GM23338 (cell line): ENCODE measurements around the gene CCDC30. TPM values are rescaled to one million over a fixed set of nuclear protein-coding genes. Genes with fewer than 3 reads are reported as not detected.

Source experiments
- ATAC-seq: fragments of 200-7000 bp; cut with Tn5 transposase; 3 replicates; pipeline ENCODE4 v1.9.1; 2020
- DNase-seq: peaks from one replicate; pipeline ENCODE4 v3.0.0-alpha.2; 2015; ENCODE audit warnings: low spot score
- H2AFZ ChIP-seq: fragments of 200-600 bp; sonication (generic); 2 replicates; pipeline ENCODE4 v1.8.0; 2016; ENCODE audit warnings: antibody characterized with exemption, mild to moderate bottlenecking, moderate library complexity
- H3F3A ChIP-seq: fragments of 200-600 bp; sonication (generic); replicated peaks from 2 replicates; pipeline ENCODE4 v1.8.0; 2017; ENCODE audit warnings: antibody characterized with exemption, mixed run types, low read depth
- H3K27ac ChIP-seq: fragments of 200-600 bp; sonication (generic); 2 replicates; pipeline ENCODE4 v1.6.1; 2016; ENCODE audit warnings: low read depth
- H3K27me3 ChIP-seq: fragments of 200-600 bp; sonication (generic); 2 replicates; pipeline ENCODE4 v1.8.0; 2016; ENCODE audit warnings: mild to moderate bottlenecking, mixed run types, moderate library complexity; ENCODE audit not compliant: insufficient read depth
- H3K36me3 ChIP-seq: fragments of 200-600 bp; sonication (generic); 2 replicates; pipeline ENCODE4 v1.8.0; 2016; ENCODE audit warnings: mild to moderate bottlenecking; ENCODE audit not compliant: insufficient read depth
- H3K4me1 ChIP-seq: fragments of 200-600 bp; sonication (generic); 2 replicates; pipeline ENCODE4 v1.8.0; 2016; ENCODE audit warnings: mild to moderate bottlenecking, moderate library complexity; ENCODE audit not compliant: insufficient read depth
- H3K4me2 ChIP-seq: fragments of 200-600 bp; sonication (generic); 2 replicates; pipeline ENCODE4 v1.7.1; 2017; ENCODE audit warnings: mixed run types
- H3K4me3 ChIP-seq: fragments of 200-600 bp; sonication (generic); 2 replicates; pipeline ENCODE4 v1.6.1; 2016; ENCODE audit warnings: mixed run types
- H3K79me2 ChIP-seq: fragments of 200-600 bp; sonication (generic); replicated peaks from 2 replicates; pipeline ENCODE4 v1.8.0; 2017; ENCODE audit warnings: mild to moderate bottlenecking; ENCODE audit not compliant: insufficient read depth
- H3K9me2 ChIP-seq: fragments of 200-600 bp; sonication (generic); 2 replicates; pipeline ENCODE4 v1.8.0; 2017; ENCODE audit not compliant: insufficient read depth
- H4K20me1 ChIP-seq: fragments of 200-600 bp; sonication (generic); replicated peaks from 2 replicates; pipeline ENCODE4 v1.8.0; 2017; ENCODE audit warnings: mild to moderate bottlenecking; ENCODE audit not compliant: insufficient read depth
- H3K27ac Mint-ChIP-seq: 2 replicates; pipeline ENCODE4 v1.8.0; 2020; ENCODE audit warnings: inconsistent platforms, mild to moderate bottlenecking, moderate library complexity, mixed read lengths
- H3K27me3 Mint-ChIP-seq: 3 replicates; pipeline ENCODE4 v1.8.0; 2022; ENCODE audit warnings: low read depth, mild to moderate bottlenecking, moderate library complexity, mixed read lengths, inconsistent platforms; ENCODE audit not compliant: insufficient read depth, poor library complexity
- H3K36me3 Mint-ChIP-seq: 3 replicates; pipeline ENCODE4 v1.8.0; 2021; ENCODE audit warnings: low read depth, mild to moderate bottlenecking, inconsistent platforms, moderate library complexity, mixed read lengths
- H3K4me1 Mint-ChIP-seq: 3 replicates; pipeline ENCODE4 v1.8.0; 2020; ENCODE audit warnings: mild to moderate bottlenecking, inconsistent platforms, mixed read lengths
- H3K4me3 Mint-ChIP-seq: 3 replicates; pipeline ENCODE4 v1.8.0; 2021; ENCODE audit warnings: moderate library complexity, mild to moderate bottlenecking, inconsistent platforms, mixed read lengths
- H3K9me3 Mint-ChIP-seq: 3 replicates; pipeline ENCODE4 v1.8.0; 2020; ENCODE audit warnings: moderate library complexity, mild to moderate bottlenecking, inconsistent platforms, mixed read lengths
- EZH2phosphoT487 ChIP-seq: fragments of 200-600 bp; sonication (generic); IDR thresholded peaks from one replicate; pipeline ENCODE4 v1.8.1; 2018; ENCODE audit warnings: antibody characterized with exemption; ENCODE audit not compliant: unreplicated experiment
- JUNB ChIP-seq: IDR thresholded peaks from one replicate; pipeline ENCODE4 v1.6.1; 2016; ENCODE audit warnings: antibody characterized with exemption; ENCODE audit not compliant: unreplicated experiment
- POLR2AphosphoS5 ChIP-seq: IDR thresholded peaks from 2 replicates; pipeline ENCODE4 v1.6.1; 2016; ENCODE audit warnings: antibody characterized with exemption, low read depth
- STAT1 ChIP-seq: IDR thresholded peaks from one replicate; pipeline ENCODE4 v1.6.1; 2016; ENCODE audit warnings: antibody characterized with exemption; ENCODE audit not compliant: unreplicated experiment
- ZNF114 ChIP-seq: fragments of 250-450 bp; sonication (Bioruptor Pico); IDR thresholded peaks from 2 replicates; pipeline ENCODE4 v1.5.0; 2020; ENCODE audit warnings: mild to moderate bottlenecking, moderate library complexity
- ZNF331 ChIP-seq: fragments of 250-450 bp; sonication (Bioruptor Pico); IDR thresholded peaks from 2 replicates; pipeline ENCODE4 v1.5.0; 2020; ENCODE audit warnings: low read depth, mild to moderate bottlenecking, moderate library complexity
- polyA plus RNA-seq: library from polyadenylated mRNA; unstranded; fragments of >200 nt; fragmentation: Nextera tagmentation; extraction: Ambion mirVana; gene quantifications from 2 replicates; pipeline ENCODE4 v1.2.1, GENCODE V29; 2016
- total RNA-seq: library from RNA; depleted of rRNA; stranded (reverse); fragments of >200 nt; shearing (Covaris generic); gene quantifications from 2 replicates; pipeline ENCODE4 v1.2.3, GENCODE V29; 2014
- TF ChIP-seq, protein P1 (sequence below): fragments of 250-450 bp; sonication (Bioruptor Pico); IDR thresholded peaks from 2 replicates; pipeline ENCODE4 v1.5.0; 2020; ENCODE audit warnings: mild to moderate bottlenecking, moderate library complexity
- TF ChIP-seq, protein P2 (sequence below): IDR thresholded peaks from one replicate; pipeline ENCODE4 v1.6.1; 2018; ENCODE audit warnings: antibody characterized with exemption; ENCODE audit not compliant: unreplicated experiment
- TF ChIP-seq, protein P3 (sequence below): IDR thresholded peaks from 2 replicates; pipeline ENCODE4 v1.6.1; 2016; ENCODE audit warnings: antibody characterized with exemption

CCDC30 gene
- total and polyA plus RNA-seq, 2 experiments from 2014 or later, result 0.56 to 1.8 TPM

GRCh38 chr1:42484382-42484781, 21.3 kb downstream of the CCDC30 start:
- Mint-ChIP-seq H3K27me3 (no peaks in the 10 kb centered on the region), H3K4me1 (peaks cover 2% of the 10 kb centered on the region; the same call in 1 of the 3 replicates), H3K9me3 (no peaks in the 10 kb centered on the region), H3K36me3 (no peaks in the 10 kb centered on the region), H3K27ac (no peak overlapping the region), H3K4me3 (no peak overlapping the region)
- Histone ChIP-seq H3K79me2 (no peaks in the 10 kb centered on the region), H3K9me2 (no peaks in the 10 kb centered on the region), H3K36me3 (no peaks in the 10 kb centered on the region), H3K27me3 (no peaks in the 10 kb centered on the region), H3K4me3 (no peak overlapping the region), H3K4me2 (no peak overlapping the region), H2AFZ (no peak overlapping the region), H3K27ac (no peak overlapping the region), H3F3A (no peaks in the 10 kb centered on the region), H3K4me1 (no peaks in the 10 kb centered on the region), H4K20me1 (no peaks in the 10 kb centered on the region)
- no peak for TF ChIP-seq STAT1
- TF ChIP-seq, protein P1, sequence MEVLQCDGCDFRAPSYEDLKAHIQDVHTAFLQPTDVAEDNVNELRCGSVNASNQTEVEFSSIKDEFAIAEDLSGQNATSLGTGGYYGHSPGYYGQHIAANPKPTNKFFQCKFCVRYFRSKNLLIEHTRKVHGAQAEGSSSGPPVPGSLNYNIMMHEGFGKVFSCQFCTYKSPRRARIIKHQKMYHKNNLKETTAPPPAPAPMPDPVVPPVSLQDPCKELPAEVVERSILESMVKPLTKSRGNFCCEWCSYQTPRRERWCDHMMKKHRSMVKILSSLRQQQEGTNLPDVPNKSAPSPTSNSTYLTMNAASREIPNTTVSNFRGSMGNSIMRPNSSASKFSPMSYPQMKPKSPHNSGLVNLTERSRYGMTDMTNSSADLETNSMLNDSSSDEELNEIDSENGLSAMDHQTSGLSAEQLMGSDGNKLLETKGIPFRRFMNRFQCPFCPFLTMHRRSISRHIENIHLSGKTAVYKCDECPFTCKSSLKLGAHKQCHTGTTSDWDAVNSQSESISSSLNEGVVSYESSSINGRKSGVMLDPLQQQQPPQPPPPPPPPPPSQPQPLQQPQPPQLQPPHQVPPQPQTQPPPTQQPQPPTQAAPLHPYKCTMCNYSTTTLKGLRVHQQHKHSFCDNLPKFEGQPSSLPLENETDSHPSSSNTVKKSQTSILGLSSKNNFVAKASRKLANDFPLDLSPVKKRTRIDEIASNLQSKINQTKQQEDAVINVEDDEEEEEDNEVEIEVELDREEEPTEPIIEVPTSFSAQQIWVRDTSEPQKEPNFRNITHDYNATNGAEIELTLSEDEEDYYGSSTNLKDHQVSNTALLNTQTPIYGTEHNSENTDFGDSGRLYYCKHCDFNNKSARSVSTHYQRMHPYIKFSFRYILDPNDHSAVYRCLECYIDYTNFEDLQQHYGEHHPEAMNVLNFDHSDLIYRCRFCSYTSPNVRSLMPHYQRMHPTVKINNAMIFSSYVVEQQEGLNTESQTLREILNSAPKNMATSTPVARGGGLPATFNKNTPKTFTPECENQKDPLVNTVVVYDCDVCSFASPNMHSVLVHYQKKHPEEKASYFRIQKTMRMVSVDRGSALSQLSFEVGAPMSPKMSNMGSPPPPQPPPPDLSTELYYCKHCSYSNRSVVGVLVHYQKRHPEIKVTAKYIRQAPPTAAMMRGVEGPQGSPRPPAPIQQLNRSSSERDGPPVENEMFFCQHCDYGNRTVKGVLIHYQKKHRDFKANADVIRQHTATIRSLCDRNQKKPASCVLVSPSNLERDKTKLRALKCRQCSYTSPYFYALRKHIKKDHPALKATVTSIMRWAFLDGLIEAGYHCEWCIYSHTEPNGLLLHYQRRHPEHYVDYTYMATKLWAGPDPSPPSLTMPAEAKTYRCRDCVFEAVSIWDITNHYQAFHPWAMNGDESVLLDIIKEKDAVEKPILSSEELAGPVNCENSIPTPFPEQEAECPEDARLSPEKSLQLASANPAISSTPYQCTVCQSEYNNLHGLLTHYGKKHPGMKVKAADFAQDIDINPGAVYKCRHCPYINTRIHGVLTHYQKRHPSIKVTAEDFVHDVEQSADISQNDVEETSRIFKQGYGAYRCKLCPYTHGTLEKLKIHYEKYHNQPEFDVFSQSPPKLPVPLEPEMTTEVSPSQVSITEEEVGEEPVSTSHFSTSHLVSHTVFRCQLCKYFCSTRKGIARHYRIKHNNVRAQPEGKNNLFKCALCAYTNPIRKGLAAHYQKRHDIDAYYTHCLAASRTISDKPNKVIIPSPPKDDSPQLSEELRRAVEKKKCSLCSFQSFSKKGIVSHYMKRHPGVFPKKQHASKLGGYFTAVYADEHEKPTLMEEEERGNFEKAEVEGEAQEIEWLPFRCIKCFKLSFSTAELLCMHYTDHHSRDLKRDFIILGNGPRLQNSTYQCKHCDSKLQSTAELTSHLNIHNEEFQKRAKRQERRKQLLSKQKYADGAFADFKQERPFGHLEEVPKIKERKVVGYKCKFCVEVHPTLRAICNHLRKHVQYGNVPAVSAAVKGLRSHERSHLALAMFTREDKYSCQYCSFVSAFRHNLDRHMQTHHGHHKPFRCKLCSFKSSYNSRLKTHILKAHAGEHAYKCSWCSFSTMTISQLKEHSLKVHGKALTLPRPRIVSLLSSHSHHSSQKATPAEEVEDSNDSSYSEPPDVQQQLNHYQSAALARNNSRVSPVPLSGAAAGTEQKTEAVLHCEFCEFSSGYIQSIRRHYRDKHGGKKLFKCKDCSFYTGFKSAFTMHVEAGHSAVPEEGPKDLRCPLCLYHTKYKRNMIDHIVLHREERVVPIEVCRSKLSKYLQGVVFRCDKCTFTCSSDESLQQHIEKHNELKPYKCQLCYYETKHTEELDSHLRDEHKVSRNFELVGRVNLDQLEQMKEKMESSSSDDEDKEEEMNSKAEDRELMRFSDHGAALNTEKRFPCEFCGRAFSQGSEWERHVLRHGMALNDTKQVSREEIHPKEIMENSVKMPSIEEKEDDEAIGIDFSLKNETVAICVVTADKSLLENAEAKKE (CRISPR knock-in tag), result no peak
- no peak for TF ChIP-seq EZH2phosphoT487
- no peak for TF ChIP-seq ZNF114 (CRISPR knock-in tag)
- DNase-seq (no peak), ATAC-seq (no peak)

GRCh38 chr1:42490237-42490636, 27.2 kb downstream of the CCDC30 start:
- H4K20me1 ChIP-seq, result no peaks in the 10 kb centered on the region
- Mint-ChIP-seq H3K27ac (no peak overlapping the region), H3K36me3 (no peaks in the 10 kb centered on the region), H3K4me3 (no peak overlapping the region), H3K9me3 (peaks cover 8% of the 10 kb centered on the region; the same call in 2 of the 3 replicates), H3K27me3 (no peaks in the 10 kb centered on the region), H3K4me1 (no peaks in the 10 kb centered on the region)
- ATAC-seq, result no peak
- no peak for DNase-seq
- H3K4me3 ChIP-seq, result no peak overlapping the region
- H3K9me2 ChIP-seq, result no peaks in the 10 kb centered on the region
- H3K4me2 ChIP-seq, result no peak overlapping the region
- H3K4me1 ChIP-seq, result no peaks in the 10 kb centered on the region
- no peaks in the 10 kb centered on the region for H3K36me3 ChIP-seq
- H3K27ac ChIP-seq, result no peak overlapping the region
- H3F3A ChIP-seq, result no peaks in the 10 kb centered on the region
- H2AFZ ChIP-seq, result no peak overlapping the region
- no peaks in the 10 kb centered on the region for H3K27me3 ChIP-seq
- H3K79me2 ChIP-seq, result no peaks in the 10 kb centered on the region
- TF ChIP-seq POLR2AphosphoS5, result no peak
- TF ChIP-seq, protein P2, sequence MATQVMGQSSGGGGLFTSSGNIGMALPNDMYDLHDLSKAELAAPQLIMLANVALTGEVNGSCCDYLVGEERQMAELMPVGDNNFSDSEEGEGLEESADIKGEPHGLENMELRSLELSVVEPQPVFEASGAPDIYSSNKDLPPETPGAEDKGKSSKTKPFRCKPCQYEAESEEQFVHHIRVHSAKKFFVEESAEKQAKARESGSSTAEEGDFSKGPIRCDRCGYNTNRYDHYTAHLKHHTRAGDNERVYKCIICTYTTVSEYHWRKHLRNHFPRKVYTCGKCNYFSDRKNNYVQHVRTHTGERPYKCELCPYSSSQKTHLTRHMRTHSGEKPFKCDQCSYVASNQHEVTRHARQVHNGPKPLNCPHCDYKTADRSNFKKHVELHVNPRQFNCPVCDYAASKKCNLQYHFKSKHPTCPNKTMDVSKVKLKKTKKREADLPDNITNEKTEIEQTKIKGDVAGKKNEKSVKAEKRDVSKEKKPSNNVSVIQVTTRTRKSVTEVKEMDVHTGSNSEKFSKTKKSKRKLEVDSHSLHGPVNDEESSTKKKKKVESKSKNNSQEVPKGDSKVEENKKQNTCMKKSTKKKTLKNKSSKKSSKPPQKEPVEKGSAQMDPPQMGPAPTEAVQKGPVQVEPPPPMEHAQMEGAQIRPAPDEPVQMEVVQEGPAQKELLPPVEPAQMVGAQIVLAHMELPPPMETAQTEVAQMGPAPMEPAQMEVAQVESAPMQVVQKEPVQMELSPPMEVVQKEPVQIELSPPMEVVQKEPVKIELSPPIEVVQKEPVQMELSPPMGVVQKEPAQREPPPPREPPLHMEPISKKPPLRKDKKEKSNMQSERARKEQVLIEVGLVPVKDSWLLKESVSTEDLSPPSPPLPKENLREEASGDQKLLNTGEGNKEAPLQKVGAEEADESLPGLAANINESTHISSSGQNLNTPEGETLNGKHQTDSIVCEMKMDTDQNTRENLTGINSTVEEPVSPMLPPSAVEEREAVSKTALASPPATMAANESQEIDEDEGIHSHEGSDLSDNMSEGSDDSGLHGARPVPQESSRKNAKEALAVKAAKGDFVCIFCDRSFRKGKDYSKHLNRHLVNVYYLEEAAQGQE, result no peak
- no peak for TF ChIP-seq ZNF114 (CRISPR knock-in tag)
- no peak for TF ChIP-seq STAT1
- no peak for TF ChIP-seq JUNB
- no peak for TF ChIP-seq ZNF331 (CRISPR knock-in tag)
- TF ChIP-seq, protein P3, sequence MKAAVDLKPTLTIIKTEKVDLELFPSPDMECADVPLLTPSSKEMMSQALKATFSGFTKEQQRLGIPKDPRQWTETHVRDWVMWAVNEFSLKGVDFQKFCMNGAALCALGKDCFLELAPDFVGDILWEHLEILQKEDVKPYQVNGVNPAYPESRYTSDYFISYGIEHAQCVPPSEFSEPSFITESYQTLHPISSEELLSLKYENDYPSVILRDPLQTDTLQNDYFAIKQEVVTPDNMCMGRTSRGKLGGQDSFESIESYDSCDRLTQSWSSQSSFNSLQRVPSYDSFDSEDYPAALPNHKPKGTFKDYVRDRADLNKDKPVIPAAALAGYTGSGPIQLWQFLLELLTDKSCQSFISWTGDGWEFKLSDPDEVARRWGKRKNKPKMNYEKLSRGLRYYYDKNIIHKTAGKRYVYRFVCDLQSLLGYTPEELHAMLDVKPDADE, result no peak
